ENCODE data around the gene BRD7.
"Not testable (repeated sequence)": the region's sequence is repeated elsewhere in the genome, so short reads cannot be mapped to it uniquely, and the experiment has no call there.

BRD7 gene

DNA sequence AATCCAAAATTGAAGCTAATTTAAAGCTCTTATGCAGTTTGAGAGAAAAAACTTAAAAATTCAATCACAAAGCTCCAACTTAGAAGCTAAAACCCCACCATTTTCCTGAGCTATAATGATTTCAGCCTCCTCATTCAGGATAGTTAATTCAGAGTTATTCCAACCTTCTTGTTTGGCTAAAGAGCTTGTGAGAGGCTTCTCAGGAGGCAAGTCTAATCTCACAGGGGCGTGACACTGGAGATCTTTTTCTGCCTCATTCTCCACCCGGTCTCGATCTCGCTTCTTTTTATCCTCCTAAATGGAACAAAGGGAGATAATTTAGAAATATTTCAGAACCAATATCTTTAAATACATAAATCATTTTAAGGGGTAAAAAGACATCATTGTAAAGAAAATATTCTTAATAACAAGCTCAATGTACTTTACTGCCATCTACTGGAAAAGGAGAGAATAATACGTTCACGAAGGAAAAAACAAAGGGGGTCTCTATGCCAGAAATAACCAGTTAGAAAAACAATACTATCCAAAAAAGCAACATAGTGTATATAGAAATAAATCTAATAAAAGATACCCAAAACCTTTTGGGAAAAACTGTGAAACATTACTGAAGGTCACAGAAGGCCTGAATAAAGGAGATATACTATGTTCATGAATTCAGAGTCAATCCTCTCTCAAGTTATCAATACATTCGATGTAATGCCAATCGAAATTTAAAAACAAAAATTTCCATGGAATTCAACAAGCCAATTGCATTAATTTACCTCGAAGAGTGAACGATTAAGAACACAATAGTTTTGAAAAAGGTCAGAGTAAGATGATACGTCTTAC lies 13.9 kb downstream of the BRD7 start:
- peaks cover 42% of the 10 kb centered on the region for H3K4me1 Mint-ChIP-seq (ENCODE audit: low read depth)
- H3K27ac Mint-ChIP-seq: no peak overlapping the region
- H3K9me3 Mint-ChIP-seq: no peaks in the 10 kb centered on the region
- H3K27me3 Mint-ChIP-seq: no peaks in the 10 kb centered on the region
- H3K4me3 Mint-ChIP-seq: no peak overlapping the region
- peaks cover 92% of the 10 kb centered on the region for H3K36me3 Mint-ChIP-seq (ENCODE audit: low read depth)
- no peak for DNase-seq

DNA sequence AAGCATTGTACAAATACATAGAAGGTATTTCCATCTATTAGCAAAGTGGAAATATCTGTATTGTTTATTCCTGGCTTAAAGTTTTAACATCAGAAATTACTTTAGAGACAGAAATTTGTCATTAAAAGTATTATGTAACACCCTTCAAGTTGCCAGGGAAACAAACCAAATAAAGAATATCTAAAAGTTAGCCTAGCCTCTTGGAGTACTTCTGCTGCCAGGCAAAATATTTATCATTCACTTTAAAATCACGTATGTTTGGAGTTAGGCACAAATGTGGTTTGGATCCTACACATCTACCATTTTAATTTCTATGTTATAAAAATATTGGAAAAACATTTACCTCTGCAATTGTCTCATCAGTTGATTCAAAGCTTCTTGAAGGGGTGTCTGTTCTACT lies 14.7 kb downstream of the BRD7 start:
- peaks cover 2% of the 10 kb centered on the region for H3K9me3 Mint-ChIP-seq
- H3K27ac Mint-ChIP-seq: no peak overlapping the region
- peaks cover 35% of the 10 kb centered on the region for H3K4me1 Mint-ChIP-seq (ENCODE audit: low read depth)
- peaks cover 92% of the 10 kb centered on the region for H3K36me3 Mint-ChIP-seq (ENCODE audit: low read depth)
- H3K4me3 Mint-ChIP-seq: no peak overlapping the region
- no peaks in the 10 kb centered on the region for H3K27me3 Mint-ChIP-seq
- DNase-seq: no peak

DNA sequence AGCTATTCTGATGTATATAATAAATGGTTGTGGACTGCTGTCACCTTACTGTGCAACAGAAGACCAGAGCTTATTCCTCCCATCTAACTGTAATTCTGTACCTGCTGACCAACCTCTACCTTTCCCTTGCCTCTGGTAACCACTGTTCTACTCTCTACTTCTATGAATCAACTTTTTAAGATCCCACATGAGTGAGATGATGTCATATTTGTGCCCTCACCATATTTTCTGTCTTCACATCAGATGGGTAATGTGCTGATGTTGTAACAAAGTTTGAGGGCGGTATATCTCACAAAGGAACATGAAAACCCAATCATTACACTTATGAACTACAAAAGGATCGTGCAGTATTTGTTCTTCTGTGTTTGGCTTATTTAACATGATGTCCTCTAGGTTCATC lies 16.8 kb downstream of the BRD7 start:
- no peak overlapping the region for H3K27ac Mint-ChIP-seq
- no peaks in the 10 kb centered on the region for H3K27me3 Mint-ChIP-seq
- no peak for DNase-seq
- H3K36me3 Mint-ChIP-seq (ENCODE audit: low read depth): peaks cover 90% of the 10 kb centered on the region
- no peak overlapping the region for H3K4me3 Mint-ChIP-seq
- H3K4me1 Mint-ChIP-seq (ENCODE audit: low read depth): peaks cover 37% of the 10 kb centered on the region
- peaks cover 2% of the 10 kb centered on the region for H3K9me3 Mint-ChIP-seq

DNA sequence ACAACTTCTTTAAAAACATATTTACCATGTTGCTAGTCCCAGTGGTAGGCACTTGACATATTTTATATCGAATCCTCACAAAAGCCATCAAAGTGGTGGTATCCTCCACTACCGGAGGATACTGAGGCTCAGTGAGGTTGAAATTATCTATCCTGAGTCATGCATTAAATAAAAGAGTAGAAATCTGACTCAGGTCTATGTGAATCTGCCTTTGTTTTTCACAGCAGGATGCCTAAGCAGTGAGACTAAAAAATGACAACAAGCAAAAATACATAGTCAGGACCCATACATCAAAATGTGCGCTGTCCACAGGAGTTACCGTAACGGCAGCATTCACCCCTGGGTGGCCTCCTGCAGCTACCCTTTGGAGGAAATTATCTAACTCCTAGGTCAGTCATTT lies 17.7 kb downstream of the BRD7 start:
- Mint-ChIP-seq H3K36me3 (ENCODE audit: low read depth) (peaks cover 94% of the 10 kb centered on the region), H3K4me1 (ENCODE audit: low read depth) (peaks cover 40% of the 10 kb centered on the region), H3K27ac (no peak overlapping the region), H3K4me3 (no peak overlapping the region), H3K27me3 (no peaks in the 10 kb centered on the region), H3K9me3 (peaks cover 2% of the 10 kb centered on the region)
- DNase-seq: no peak

DNA sequence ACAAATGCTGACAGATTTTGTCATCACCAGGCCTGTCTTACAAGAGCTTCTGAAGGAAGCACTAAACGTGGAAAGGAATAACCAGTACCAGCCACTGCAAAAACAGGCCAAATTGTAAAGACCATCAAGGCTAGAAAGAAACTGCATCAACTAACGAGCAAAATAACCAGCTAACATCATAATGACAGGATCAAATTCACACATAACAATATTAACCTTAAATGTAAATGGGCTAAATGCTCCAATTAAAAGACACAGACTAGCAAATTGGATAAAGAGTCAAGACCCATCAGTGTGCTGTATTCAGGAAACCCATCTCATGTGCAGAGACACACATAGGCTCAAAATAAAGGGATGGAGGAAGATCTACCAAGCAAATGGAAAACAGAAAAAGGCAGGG lies 23.6 kb downstream of the BRD7 start:
- DNase-seq, H3K9me3 Mint-ChIP-seq, H3K27ac Mint-ChIP-seq, H3K27me3 Mint-ChIP-seq, H3K4me3 Mint-ChIP-seq: not testable (repeated sequence)
- Mint-ChIP-seq H3K36me3 (ENCODE audit: low read depth) (peaks cover 95% of the 10 kb centered on the region), H3K4me1 (ENCODE audit: low read depth) (peaks cover 34% of the 10 kb centered on the region)

GRCh38 chr16:50343566-50343965 lies 25.2 kb downstream of the BRD7 start:
- H3K4me3 Mint-ChIP-seq: not testable (repeated sequence)

GRCh38 chr16:50340578-50340977 lies 28.2 kb downstream of the BRD7 start:
- no peak for DNase-seq
- Mint-ChIP-seq H3K4me3 (no peak overlapping the region), H3K27ac (no peak overlapping the region), H3K27me3 (no peaks in the 10 kb centered on the region), H3K36me3 (ENCODE audit: low read depth) (peaks cover 82% of the 10 kb centered on the region), H3K9me3 (no peaks in the 10 kb centered on the region), H3K4me1 (ENCODE audit: low read depth) (peaks cover 55% of the 10 kb centered on the region)

More at GRCh38 chr16:50343566-50343965, 25.2 kb downstream of the BRD7 start:
- Mint-ChIP-seq H3K36me3 (ENCODE audit: low read depth) (peaks cover 88% of the 10 kb centered on the region), H3K4me1 (ENCODE audit: low read depth) (peaks cover 45% of the 10 kb centered on the region)
- DNase-seq, H3K27me3 Mint-ChIP-seq, H3K27ac Mint-ChIP-seq, H3K9me3 Mint-ChIP-seq: not testable (repeated sequence)

GRCh38 chr16:50338371-50339231 lies 30.2 kb downstream of the BRD7 start:
- Mint-ChIP-seq H3K9me3 (no peaks in the 10 kb centered on the region), H3K4me3 (peak overlapping the region; percentile 59), H3K4me1 (ENCODE audit: low read depth) (peaks cover 67% of the 10 kb centered on the region), H3K36me3 (ENCODE audit: low read depth) (peaks cover 82% of the 10 kb centered on the region), H3K27ac (peak overlapping the region; percentile 93), H3K27me3 (no peaks in the 10 kb centered on the region)
- no peak for DNase-seq

DNA sequence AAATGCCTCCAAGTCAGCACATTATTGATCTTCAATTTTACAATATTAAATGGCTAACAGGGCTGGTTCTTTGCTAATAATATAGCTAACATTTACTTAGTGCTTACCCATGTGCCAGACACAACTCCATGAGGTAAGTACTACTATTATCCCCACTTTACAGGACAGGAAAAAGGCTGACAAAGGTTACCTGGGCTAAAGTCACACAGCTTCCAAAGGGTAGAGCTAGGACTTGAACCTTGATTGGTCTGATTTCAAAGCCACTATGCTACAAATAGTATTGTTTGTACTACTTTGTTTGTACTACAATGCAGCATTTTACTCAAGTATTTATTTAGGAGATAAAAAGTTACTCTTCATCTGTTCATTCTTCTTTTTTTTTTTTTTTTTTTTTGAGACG lies 31.9 kb downstream of the BRD7 start:
- H3K4me1 Mint-ChIP-seq (ENCODE audit: low read depth): peaks cover 69% of the 10 kb centered on the region
- no peak overlapping the region for H3K4me3 Mint-ChIP-seq

DNA sequence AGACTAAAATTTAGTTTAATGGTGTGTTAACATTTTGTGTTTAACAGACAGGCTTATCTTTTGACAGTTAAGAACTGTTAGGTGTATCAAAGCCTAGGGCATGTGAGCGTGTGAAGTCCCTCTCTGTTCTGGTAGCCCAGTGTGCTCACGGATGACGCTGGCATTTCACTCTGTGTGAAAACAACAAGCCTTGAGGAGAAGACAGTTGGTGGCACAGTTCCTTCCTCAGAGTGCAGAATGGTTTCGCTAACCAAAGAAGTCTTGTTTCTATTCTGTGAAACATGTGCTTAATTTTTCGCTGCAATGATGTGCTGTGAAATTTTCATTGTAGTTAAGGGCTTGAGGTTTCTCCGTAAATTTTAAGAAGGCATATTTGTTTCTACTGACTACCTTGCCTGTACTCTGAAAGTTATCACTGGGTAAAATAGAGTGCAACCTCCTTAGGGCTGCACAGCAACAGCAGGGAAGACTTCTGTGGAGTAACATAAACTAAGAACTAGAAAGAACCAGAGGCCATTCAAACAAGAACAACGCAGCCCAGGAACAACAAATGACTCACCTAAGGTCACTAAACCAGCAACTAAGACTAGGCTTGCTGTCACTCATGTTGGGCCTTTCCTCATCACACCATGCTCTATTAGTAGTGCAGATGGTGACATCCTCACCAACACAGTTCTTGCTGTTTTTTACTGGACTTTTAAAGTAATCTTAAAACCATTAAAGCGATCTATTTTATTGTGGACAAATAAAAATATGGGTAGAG lies 33.4 kb downstream of the BRD7 start:
- Mint-ChIP-seq H3K27ac (peak overlapping the region; percentile 96), H3K4me3 (peak overlapping the region; percentile 56), H3K4me1 (ENCODE audit: low read depth) (peaks cover 66% of the 10 kb centered on the region), H3K27me3 (no peaks in the 10 kb centered on the region), H3K9me3 (no peaks in the 10 kb centered on the region), H3K36me3 (ENCODE audit: low read depth) (peaks cover 81% of the 10 kb centered on the region)
- no peak for DNase-seq

More for the DNA sequence above, 31.9 kb downstream of the BRD7 start:
- DNase-seq: no peak
- no peaks in the 10 kb centered on the region for H3K27me3 Mint-ChIP-seq
- no peak overlapping the region for H3K27ac Mint-ChIP-seq
- no peaks in the 10 kb centered on the region for H3K9me3 Mint-ChIP-seq
- H3K36me3 Mint-ChIP-seq (ENCODE audit: low read depth): peaks cover 82% of the 10 kb centered on the region

GRCh38 chr16:50334106-50334975 lies 34.4 kb downstream of the BRD7 start:
- Mint-ChIP-seq H3K36me3 (ENCODE audit: low read depth) (peaks cover 84% of the 10 kb centered on the region), H3K4me3 (no peak overlapping the region), H3K9me3 (no peaks in the 10 kb centered on the region), H3K27ac (peak overlapping the region; percentile 96), H3K27me3 (no peaks in the 10 kb centered on the region), H3K4me1 (ENCODE audit: low read depth) (peaks cover 69% of the 10 kb centered on the region)
- no peak for DNase-seq

DNA sequence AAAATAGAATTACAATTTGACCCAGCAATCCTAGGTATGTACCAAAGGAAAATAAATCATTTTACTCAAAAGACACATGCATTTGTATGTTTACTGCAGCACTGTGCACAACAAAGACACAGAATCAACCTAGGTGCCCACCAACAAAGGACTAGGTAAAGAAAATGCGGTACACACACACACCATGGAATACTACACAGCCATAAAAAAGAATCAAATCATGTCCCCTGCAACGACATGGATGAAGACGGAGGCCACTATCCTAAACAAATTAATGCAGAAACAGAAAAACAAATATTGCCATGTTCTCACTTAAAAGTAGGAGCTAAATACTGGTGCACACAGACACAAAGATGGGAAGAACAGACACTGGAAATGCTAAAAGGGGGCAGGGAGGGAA lies 36.2 kb downstream of the BRD7 start:
- Mint-ChIP-seq H3K9me3 (no peaks in the 10 kb centered on the region), H3K36me3 (ENCODE audit: low read depth) (peaks cover 88% of the 10 kb centered on the region), H3K27me3 (no peaks in the 10 kb centered on the region), H3K4me1 (ENCODE audit: low read depth) (peaks cover 62% of the 10 kb centered on the region), H3K27ac (no peak overlapping the region), H3K4me3 (no peak overlapping the region)
- DNase-seq: no peak

DNA sequence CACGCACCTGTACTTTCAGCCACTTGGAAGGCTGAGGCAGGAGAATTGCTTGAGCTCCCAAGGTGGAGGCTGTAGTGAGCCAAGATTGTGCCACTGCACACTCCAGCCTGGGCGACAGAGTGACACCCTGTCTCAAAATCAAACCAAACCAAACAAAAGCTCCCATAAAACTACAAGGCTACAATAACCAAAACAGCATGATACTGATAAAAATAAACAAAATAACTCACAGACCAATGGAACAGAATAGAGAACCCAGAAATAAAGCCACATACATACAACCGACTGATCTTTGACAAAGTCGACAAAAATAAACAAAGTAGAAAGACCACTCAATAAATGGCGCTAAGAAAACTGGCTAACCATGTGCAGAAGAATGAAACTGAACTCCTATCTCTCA lies 37.2 kb downstream of the BRD7 start:
- H3K4me1 Mint-ChIP-seq (ENCODE audit: low read depth): peaks cover 63% of the 10 kb centered on the region
- peaks cover 85% of the 10 kb centered on the region for H3K36me3 Mint-ChIP-seq (ENCODE audit: low read depth)
- no peaks in the 10 kb centered on the region for H3K9me3 Mint-ChIP-seq
- no peak overlapping the region for H3K4me3 Mint-ChIP-seq
- no peak overlapping the region for H3K27ac Mint-ChIP-seq
- no peaks in the 10 kb centered on the region for H3K27me3 Mint-ChIP-seq
- DNase-seq: no peak
